HepG2 (cell line): ENCODE data around the gene ACTR3. TPM values are rescaled to one million over a fixed set of nuclear protein-coding genes. Genes with fewer than 3 reads are reported as not detected.
A peak's percentile ranks its signal among the peaks of the same experiment; 100 is the strongest.

Experiments used
- CEBPZ ChIP-seq: IDR thresholded peaks from 2 replicates; pipeline ENCODE4 v1.6.1; 2012; ENCODE audit warnings: low read length, improper control_type of control experiment
- E2F1 ChIP-seq: sonication (generic); formaldehyde crosslinking; IDR thresholded peaks from 2 replicates; pipeline ENCODE4 v1.5.0; 2020; ENCODE audit warnings: missing genetic modification reagents
- FOXA3 ChIP-seq: IDR thresholded peaks from 2 replicates; pipeline ENCODE4 v1.6.1; 2016; ENCODE audit warnings: missing genetic modification reagents, missing compliant biosample characterization
- HNF1B ChIP-seq: sonication (generic); formaldehyde crosslinking; IDR thresholded peaks from 2 replicates; pipeline ENCODE4 v1.5.1; 2020; ENCODE audit warnings: mild to moderate bottlenecking, moderate library complexity, missing genetic modification reagents
- MED1 ChIP-seq: sonication (generic); formaldehyde crosslinking; IDR thresholded peaks from 2 replicates; pipeline ENCODE4 v1.4.0; 2020; ENCODE audit warnings: missing genetic modification reagents
- TFDP1 ChIP-seq: IDR thresholded peaks from 2 replicates; pipeline ENCODE4 v1.6.1; 2016; ENCODE audit warnings: missing compliant biosample characterization, missing genetic modification reagents, borderline replicate concordance
- TMF1 ChIP-seq: sonication (generic); formaldehyde crosslinking; IDR thresholded peaks from 2 replicates; pipeline ENCODE4 v1.8.1; 2022; ENCODE audit warnings: low read depth, missing genetic modification reagents
- ZBTB4 ChIP-seq: sonication (generic); formaldehyde crosslinking; IDR thresholded peaks from 2 replicates; pipeline ENCODE4 v1.4.0; 2020; ENCODE audit warnings: missing genetic modification reagents, mild to moderate bottlenecking, borderline replicate concordance
- ZFYVE20 ChIP-seq: sonication (generic); formaldehyde crosslinking; IDR thresholded peaks from 2 replicates; pipeline ENCODE4 v1.8.0; 2023; ENCODE audit warnings: low read depth, mild to moderate bottlenecking, moderate library complexity, missing genetic modification reagents, borderline replicate concordance
- ZMAT5 ChIP-seq: sonication (generic); formaldehyde crosslinking; IDR thresholded peaks from 2 replicates; pipeline ENCODE4 v1.5.0; 2020; ENCODE audit warnings: mild to moderate bottlenecking, low read depth, missing genetic modification reagents, borderline replicate concordance
- ZNF121 ChIP-seq: sonication (generic); formaldehyde crosslinking; IDR thresholded peaks from 2 replicates; pipeline ENCODE4 v1.5.0; 2020; ENCODE audit warnings: mild to moderate bottlenecking, missing genetic modification reagents
- ZNF460 ChIP-seq: sonication (generic); formaldehyde crosslinking; IDR thresholded peaks from 2 replicates; pipeline ENCODE4 v1.5.1; 2020; ENCODE audit warnings: missing genetic modification reagents, mild to moderate bottlenecking, borderline replicate concordance
- ZNF552 ChIP-seq: sonication (generic); formaldehyde crosslinking; IDR thresholded peaks from 2 replicates; pipeline ENCODE4 v1.9.0; 2022; ENCODE audit warnings: missing genetic modification reagents, mild to moderate bottlenecking, borderline replicate concordance
- ZNF670 ChIP-seq: sonication (generic); formaldehyde crosslinking; IDR thresholded peaks from 2 replicates; pipeline ENCODE4 v1.8.0; 2022; ENCODE audit warnings: mild to moderate bottlenecking, missing genetic modification reagents, borderline replicate concordance
- ZNF737 ChIP-seq: sonication (generic); formaldehyde crosslinking; IDR thresholded peaks from 2 replicates; pipeline ENCODE4 v1.5.0; 2020; ENCODE audit warnings: missing genetic modification reagents, mild to moderate bottlenecking, borderline replicate concordance
- polyA plus RNA-seq, 8 experiments: library from polyadenylated mRNA; depleted of rRNA in 3 of 8; stranded (reverse) in 7 of 8; unstranded in 1 of 8; fragments of >200 nt; fragmentation: Illumina TruSeq in 4 of 8; extraction: Trizol in 4 of 8; gene quantifications; 2 replicates each; pipeline versions ENCODE4 v1.2.1 to v1.2.3, GENCODE V29; 2011 to 2016; ENCODE audit warnings: low read depth in 4 of 8, missing spikeins in 1 of 8, mixed read lengths in 1 of 8; ENCODE audit not compliant: insufficient read depth in 1 of 8
- total RNA-seq, 5 experiments: library from RNA; depleted of rRNA; stranded (reverse); fragments of >200 nt; fragmentation: Illumina TruSeq; extraction: Trizol; gene quantifications; 2 replicates each; pipeline ENCODE4 v1.2.3, GENCODE V29; 2016; ENCODE audit warnings: low read depth in 1 of 5

The ACTR3 gene
- total and polyA plus RNA-seq, 2 of the 13 experiments (the other 11 are each of a cell fraction or from before 2014, with no cell fraction given) = 123 to 225 TPM

- no peak for TF ChIP-seq CEBPZ
- TF ChIP-seq MED1 = no peak
- no peak for TF ChIP-seq ZNF552
- TF ChIP-seq TMF1 (CRISPR knock-in tag) = 0 out of 2 replicates have a peak, but pooled peaks have one; percentile 14
- TF ChIP-seq ZNF737 (CRISPR knock-in tag) = no peak
- no peak for TF ChIP-seq FOXA3
- TF ChIP-seq ZMAT5 = no peak
- TF ChIP-seq ZNF460 = peak; percentile 63; the same call in 1 of the 2 replicates
- TF ChIP-seq E2F1 (CRISPR knock-in tag) = no peak; the same call in 1 of the 2 replicates
- TF ChIP-seq ZNF670 (CRISPR knock-in tag) = no peak
- no peak for TF ChIP-seq ZFYVE20 (CRISPR knock-in tag)
- no peak for TF ChIP-seq ZNF121
- 0 out of 2 replicates have a peak, but pooled peaks have one; percentile 19 for TF ChIP-seq TFDP1 (CRISPR knock-in tag)
- TF ChIP-seq HNF1B = no peak; the same call in 1 of the 2 replicates
- TF ChIP-seq ZBTB4 (CRISPR knock-in tag) = no peak
Measured at GRCh38 chr2:113978524-113979190, 88.8 kb downstream of the ACTR3 start (continued).
